ENCODE results near the gene CIBAR2.

The CIBAR2 gene

GRCh38 chr16:85092309-85092708 is 20.0 kb downstream of the CIBAR2 start:
- no peak overlapping the region for H3K4me3 ChIP-seq (ENCODE audit: low read depth, low read length)
- H3K36me3 ChIP-seq (ENCODE audit: control insufficient read depth in 2 of 2, insufficient read depth in 1 of 2, low read length in 2 of 2): peaks cover 0 to 7% of the 10 kb centered on the region in 2 experiments; a peak in 1 of 3 replicates
- CTCF ChIA-PET: interaction anchor here (0.6 kb wide), 1 partner anchor 124 kb away, joined by 6 read pairs; no protein-coding TSS in a partner anchor
- TF ChIP-seq PRDM4 (tag by site-specific recombination; IDR thresholded peaks at IDR 0.05): no peak
- no peak for TF ChIP-seq ZNF670 (tag by site-specific recombination; IDR thresholded peaks at IDR 0.05; ENCODE audit: low read depth)
- TF ChIP-seq BCL11B (tag by site-specific recombination; IDR thresholded peaks at IDR 0.05; ENCODE audit: low read depth): no peak
- TF ChIP-seq SCRT2 (tag by site-specific recombination; IDR thresholded peaks at IDR 0.05): no peak
- TF ChIP-seq ZNF510 (tag by site-specific recombination; IDR thresholded peaks at IDR 0.05; ENCODE audit: insufficient replicate concordance): no peak
- TF ChIP-seq ZNF596 (tag by site-specific recombination; IDR thresholded peaks at IDR 0.05): no peak
- no peak for TF ChIP-seq PRDM6 (tag by site-specific recombination; IDR thresholded peaks at IDR 0.05)
- TF ChIP-seq ZBTB48 (tag by site-specific recombination; IDR thresholded peaks at IDR 0.05): no peak
- TF ChIP-seq FEZF1 (tag by site-specific recombination; IDR thresholded peaks at IDR 0.05): no peak
- no peak for TF ChIP-seq ZNF768 (tag by site-specific recombination; IDR thresholded peaks at IDR 0.05)
- no peak for TF ChIP-seq ZBTB26 (tag by site-specific recombination; optimal IDR thresholded peaks at IDR 0.05)
- POLR2A ChIA-PET: interaction anchor here (0.7 kb wide), 1 partner anchor 94 kb away, joined by 3 read pairs; no protein-coding TSS in a partner anchor
- H3K27ac ChIP-seq (ENCODE audit: extremely low read depth, low read depth, low read length): no peak overlapping the region
- no peaks in the 10 kb centered on the region for H3K9me3 ChIP-seq (ENCODE audit: control insufficient read depth, insufficient read depth, low read depth, low read length)
- H3K4me1 ChIP-seq (ENCODE audit: control insufficient read depth, insufficient read depth, low read length): no peaks in the 10 kb centered on the region

- no peak overlapping the region for H3K27ac ChIP-seq (ENCODE audit: extremely low read depth, low read depth, low read length)
- TF ChIP-seq PRDM2 (tag by site-specific recombination; IDR thresholded peaks at IDR 0.05; ENCODE audit: borderline replicate concordance): no peak
- TF ChIP-seq ZBTB48 (tag by site-specific recombination; IDR thresholded peaks at IDR 0.05): no peak
- no peak for TF ChIP-seq ZNF629 (tag by site-specific recombination; IDR thresholded peaks at IDR 0.05)
- no peak for TF ChIP-seq ZNF202 (tag by site-specific recombination; IDR thresholded peaks at IDR 0.05; ENCODE audit: borderline replicate concordance)
- TF ChIP-seq OVOL3 (tag by site-specific recombination; IDR thresholded peaks at IDR 0.05): no peak
- no peak for TF ChIP-seq ZNF169 (tag by site-specific recombination; IDR thresholded peaks at IDR 0.05)
- TF ChIP-seq ZNF660 (tag by site-specific recombination; IDR thresholded peaks at IDR 0.05): no peak
- no peak for TF ChIP-seq ZSCAN5A (tag by site-specific recombination; IDR thresholded peaks at IDR 0.05)
- no peak for TF ChIP-seq ZNF558 (tag by site-specific recombination; IDR thresholded peaks at IDR 0.05)
- TF ChIP-seq ZNF138 (tag by site-specific recombination; IDR thresholded peaks at IDR 0.05; ENCODE audit: borderline replicate concordance): no peak
- ChIA-PET POLR2A (interaction anchor here (0.9 kb wide), 1 partner anchor 97 kb away, joined by 3 read pairs; no protein-coding TSS in a partner anchor), CTCF (interaction anchor here (0.6 kb wide), 1 partner anchor 339 kb away, joined by 3 read pairs; no protein-coding TSS in a partner anchor)
- H3K9me3 ChIP-seq (ENCODE audit: control insufficient read depth, insufficient read depth, low read depth, low read length): no peaks in the 10 kb centered on the region
- H3K36me3 ChIP-seq (ENCODE audit: control insufficient read depth in 2 of 2, insufficient read depth in 1 of 2, low read length in 2 of 2): peaks cover 0 to 7% of the 10 kb centered on the region in 2 experiments; a peak in 1 of 3 replicates
- H3K4me1 ChIP-seq (ENCODE audit: control insufficient read depth, insufficient read depth, low read length): peaks cover 2% of the 10 kb centered on the region; the same call in 1 of the 2 replicates
- no peak overlapping the region for H3K4me3 ChIP-seq (ENCODE audit: low read depth, low read length)
Measured at GRCh38 chr16:85091522-85091910, 20.8 kb downstream of the CIBAR2 start.
